Erythroblast (primary cell): ENCODE data around the gene RBM20.

ENCODE experiments used
- GATA1 ChIP-seq: IDR thresholded peaks from 2 replicates; pipeline ENCODE4 v1.6.1; 2011; ENCODE audit warnings: low read depth, mild to moderate bottlenecking, control low read depth, low read length, moderate library complexity
- POLR2A ChIP-seq: IDR thresholded peaks from 2 replicates; pipeline ENCODE4 v1.6.1; 2011; ENCODE audit warnings: mild to moderate bottlenecking, low read length

DNA sequence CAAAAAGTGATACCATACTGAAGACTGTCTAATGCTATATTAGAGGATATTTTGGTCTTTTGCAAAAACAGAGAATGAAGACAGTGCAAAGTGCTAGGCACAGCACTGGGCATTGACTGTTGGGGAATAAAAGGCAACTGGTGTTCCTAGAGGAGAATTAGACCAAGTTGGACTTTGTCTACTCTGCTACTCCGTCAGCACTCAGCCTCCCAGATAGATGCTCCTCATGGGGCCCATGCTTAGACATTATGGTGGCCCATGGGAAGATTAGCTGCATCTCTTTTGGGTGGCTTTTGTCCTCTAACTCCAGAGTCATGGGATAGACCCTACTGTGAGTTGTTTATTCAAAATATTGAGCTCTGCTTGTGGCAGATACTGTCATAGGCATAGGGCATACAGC lies 113.5 kb downstream of the RBM20 start:
- no peak for TF ChIP-seq POLR2A
- TF ChIP-seq GATA1, result no peak
